Trophoblast cell (in vitro differentiated cells and primary cell): ENCODE data around the gene MED12L.

Experiments
- DNase-seq, 2 donors: peaks; one replicate each; pipeline ENCODE4 v3.0.0-alpha.2; 2016
- H2AFZ ChIP-seq: 2 replicates; pipeline ENCODE4 v1.6.1; 2013; ENCODE audit warnings: low read length, moderate library complexity, mild to moderate bottlenecking; ENCODE audit not compliant: insufficient read depth, poor library complexity
- H2AK5ac ChIP-seq: 2 replicates; pipeline ENCODE4 v1.6.1; 2013; ENCODE audit warnings: mild to moderate bottlenecking, low read length
- H2BK120ac ChIP-seq: 2 replicates; pipeline ENCODE4 v1.6.1; 2013; ENCODE audit warnings: low read length, mild to moderate bottlenecking, moderate library complexity; ENCODE audit not compliant: insufficient read depth, poor library complexity
- H2BK12ac ChIP-seq: 2 replicates; pipeline ENCODE4 v1.6.1; 2013; ENCODE audit warnings: mild to moderate bottlenecking, low read length, moderate library complexity
- H2BK5ac ChIP-seq: 2 replicates; pipeline ENCODE4 v1.6.1; 2013; ENCODE audit warnings: low read length, low read depth, moderate library complexity, mild to moderate bottlenecking; ENCODE audit not compliant: poor library complexity
- H3K14ac ChIP-seq: 2 replicates; pipeline ENCODE4 v1.6.1; 2013; ENCODE audit warnings: mild to moderate bottlenecking, low read length
- H3K18ac ChIP-seq: 2 replicates; pipeline ENCODE4 v1.6.1; 2013; ENCODE audit warnings: mild to moderate bottlenecking, low read length
- H3K23ac ChIP-seq: 2 replicates; pipeline ENCODE4 v1.6.1; 2013; ENCODE audit warnings: low read length
- H3K27ac ChIP-seq: 2 replicates; pipeline ENCODE4 v1.5.1; 2013; ENCODE audit warnings: low read depth, mild to moderate bottlenecking, inconsistent platforms, low read length, moderate library complexity
- H3K27me3 ChIP-seq: 2 replicates; pipeline ENCODE4 v1.6.1; 2013; ENCODE audit warnings: inconsistent platforms, mild to moderate bottlenecking, low read length, moderate library complexity; ENCODE audit not compliant: insufficient read depth
- H3K36me3 ChIP-seq, 2 experiments: 1 replicate in 1 of 2; 2 replicates in 1 of 2; pipeline ENCODE4 v1.6.1; 2013; ENCODE audit warnings: low read length in 2 of 2, mild to moderate bottlenecking in 2 of 2, moderate library complexity in 1 of 2; ENCODE audit not compliant: insufficient read depth in 2 of 2, control insufficient read depth in 1 of 2
- H3K4ac ChIP-seq: 2 replicates; pipeline ENCODE4 v1.6.1; 2013; ENCODE audit warnings: low read depth, mild to moderate bottlenecking, low read length, moderate library complexity
- H3K4me1 ChIP-seq, 2 experiments: 1 replicate in 1 of 2; 2 replicates in 1 of 2; pipeline ENCODE4 v1.6.1; 2013; ENCODE audit warnings: low read length in 2 of 2, mild to moderate bottlenecking in 2 of 2, moderate library complexity in 1 of 2; ENCODE audit not compliant: insufficient read depth in 2 of 2, control insufficient read depth in 1 of 2
- H3K4me2 ChIP-seq: 2 replicates; pipeline ENCODE4 v1.6.1; 2013; ENCODE audit warnings: inconsistent platforms, mild to moderate bottlenecking, low read length, moderate library complexity
- H3K4me3 ChIP-seq: 2 replicates; pipeline ENCODE4 v1.5.1; 2013; ENCODE audit warnings: mild to moderate bottlenecking, low read depth, low read length, inconsistent platforms
- H3K79me1 ChIP-seq: one replicate; pipeline ENCODE4 v1.6.1; 2013; ENCODE audit warnings: low read length
- H3K79me2 ChIP-seq: 2 replicates; pipeline ENCODE4 v1.6.1; 2013; ENCODE audit warnings: low read length, mild to moderate bottlenecking; ENCODE audit not compliant: control insufficient read depth, insufficient read depth, poor library complexity
- H3K9ac ChIP-seq: 2 replicates; pipeline ENCODE4 v1.6.1; 2013; ENCODE audit warnings: mild to moderate bottlenecking, low read length
- H3K9me3 ChIP-seq: 2 replicates; pipeline ENCODE4 v1.6.1; 2013; ENCODE audit warnings: low read depth, mild to moderate bottlenecking, control low read depth, inconsistent platforms, low read length; ENCODE audit not compliant: insufficient read depth
- H4K12ac ChIP-seq: 2 replicates; pipeline ENCODE4 v1.6.1; 2013; ENCODE audit warnings: low read depth, mild to moderate bottlenecking, low read length, moderate library complexity
- H4K8ac ChIP-seq: 2 replicates; pipeline ENCODE4 v1.6.1; 2013; ENCODE audit warnings: low read depth, mild to moderate bottlenecking, low read length, moderate library complexity
- H4K91ac ChIP-seq: one replicate; pipeline ENCODE4 v1.6.1; 2013; ENCODE audit warnings: low read depth, mild to moderate bottlenecking, low read length, moderate library complexity
- WGBS: extraction: QIAGEN DNeasy Blood & Tissue Kit; methylation state at CpG from one replicate; pipeline ENCODE4 v1.1.7; 2013; ENCODE audit warnings: missing lambda C conversion rate; ENCODE audit not compliant: insufficient read length, insufficient coverage; ENCODE audit errors: extremely low coverage; 5-methylcytosine and 5-hydroxymethylcytosine counted together

Gene MED12L

DNA sequence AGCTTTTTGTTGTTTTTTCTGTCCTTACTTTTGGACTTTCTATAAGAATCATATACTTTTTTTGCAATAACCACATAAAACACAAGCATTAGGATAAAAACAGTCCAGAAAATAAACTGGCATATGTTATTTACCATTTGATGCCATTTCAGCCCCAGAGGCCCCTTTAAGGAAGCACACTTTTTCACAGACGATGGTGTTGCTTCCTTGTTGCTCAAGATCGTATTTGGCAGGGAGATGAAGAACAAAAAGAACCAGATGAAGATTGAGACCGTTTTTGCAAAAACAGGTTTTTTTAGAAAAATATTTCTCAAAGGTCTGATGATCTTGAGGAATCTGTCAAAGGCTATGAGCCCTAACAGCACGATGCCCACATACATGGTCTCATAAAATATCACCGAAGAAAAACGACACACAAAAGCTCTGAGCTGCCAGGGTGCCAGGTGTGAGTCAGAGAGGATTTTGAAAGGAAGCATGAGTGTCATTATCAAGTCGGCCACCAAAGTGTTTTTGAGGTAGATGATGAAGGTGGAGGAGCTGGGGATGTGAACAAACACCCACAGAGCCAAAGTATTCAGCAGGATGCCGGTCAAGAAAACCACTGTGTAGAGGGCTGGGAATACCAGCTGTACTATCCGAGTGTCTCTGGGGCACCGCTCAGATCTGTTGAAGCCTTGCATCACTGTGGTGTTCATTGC lies 243.0 kb downstream of the MED12L start:
- Histone ChIP-seq H2BK120ac (no peak overlapping the region), H4K12ac (no peak overlapping the region), H3K79me1 (no peaks in the 10 kb centered on the region), H3K27ac (no peak overlapping the region), H3K4me3 (no peak overlapping the region), H3K23ac (no peak overlapping the region), H3K9ac (peak overlapping the region; percentile 27), H2BK12ac (no peak overlapping the region), H4K8ac (no peak overlapping the region), H3K27me3 (no peaks in the 10 kb centered on the region), H2BK5ac (no peak overlapping the region), H3K4me1 (no peaks in the 10 kb centered on the region), H3K4ac (no peak overlapping the region), H3K36me3 (no peaks in the 10 kb centered on the region), H3K14ac (no peak overlapping the region), H2AFZ (no peak overlapping the region), H3K4me2 (no peak overlapping the region), H4K91ac (no peak overlapping the region), H3K18ac (no peak overlapping the region), H2AK5ac (no peak overlapping the region), H3K9me3 (no peaks in the 10 kb centered on the region), H3K79me2 (no peaks in the 10 kb centered on the region)
- no CpG with 5 or more reads among the region's 10 CpGs for WGBS
- no peak for DNase-seq

DNA sequence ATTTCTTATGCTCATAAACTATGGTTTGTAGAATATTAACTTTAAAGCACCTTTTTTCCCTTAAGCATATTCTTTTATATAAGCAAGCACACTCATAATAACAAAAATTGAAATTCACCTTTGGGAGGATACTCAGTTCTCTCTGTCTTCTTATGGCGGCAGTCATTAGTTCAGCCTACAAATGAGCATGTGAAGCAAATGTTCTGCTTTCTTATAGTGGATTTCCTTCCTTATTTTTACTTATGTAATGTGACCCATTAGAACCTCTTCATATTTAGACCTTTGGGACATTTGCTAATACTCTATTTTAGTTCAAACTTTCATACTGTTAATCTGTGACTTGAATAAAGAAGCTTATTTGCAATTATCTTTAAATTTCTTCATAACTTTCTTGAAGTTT lies 243.9 kb downstream of the MED12L start, which contains the start of gene P2RY13:
Gene P2RY13 (minus strand): TSS at position 187 of the 400 bp plus-strand sequence. CDS start 21 bp downstream, at position 166.
- Histone ChIP-seq H4K12ac (no peak within 1 kb of the TSS), H3K27me3 (no peaks in the 10 kb centered on the region), H2BK5ac (no peak within 1 kb of the TSS), H4K8ac (no peak within 1 kb of the TSS), H3K9ac (peak within 1 kb of the TSS; percentile 27), H3K36me3 (no peaks in the 10 kb centered on the region), H3K9me3 (no peaks in the 10 kb centered on the region), H3K18ac (no peak within 1 kb of the TSS), H3K79me1 (no peaks in the 10 kb centered on the region), H3K4me2 (no peak within 1 kb of the TSS), H3K79me2 (no peaks in the 10 kb centered on the region), H3K23ac (no peak within 1 kb of the TSS), H3K14ac (no peak within 1 kb of the TSS), H3K27ac (no peak within 1 kb of the TSS), H2BK120ac (no peak within 1 kb of the TSS), H3K4me3 (no peak within 1 kb of the TSS), H4K91ac (no peak within 1 kb of the TSS), H3K4me1 (no peaks in the 10 kb centered on the region), H2AK5ac (no peak within 1 kb of the TSS), H3K4ac (no peak within 1 kb of the TSS), H2BK12ac (no peak within 1 kb of the TSS), H2AFZ (no peak within 1 kb of the TSS)
- no CpG with 5 or more reads among the region's 1 CpG for WGBS
- DNase-seq: no peak

DNA sequence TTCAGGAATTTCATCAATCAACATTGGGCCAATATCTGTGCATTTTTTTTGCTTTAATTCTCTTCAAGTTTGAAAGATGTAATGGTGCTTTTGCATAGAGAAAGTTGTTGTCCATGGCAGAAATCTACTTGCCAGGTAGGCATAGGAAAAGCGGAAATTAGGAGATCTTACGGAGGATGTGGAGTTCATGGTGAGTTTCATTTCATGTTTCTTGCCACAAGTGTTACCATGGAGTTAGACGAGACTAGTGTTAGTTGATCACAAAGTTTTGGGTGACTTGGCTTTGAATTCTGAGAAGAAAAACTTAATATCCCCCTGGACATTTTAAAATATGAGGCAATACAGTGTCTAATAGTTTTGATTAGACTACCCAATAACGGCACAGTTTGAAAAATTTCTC lies 244.9 kb downstream of the MED12L start:
- Histone ChIP-seq H4K91ac (no peak overlapping the region), H2BK12ac (no peak overlapping the region), H3K27me3 (no peaks in the 10 kb centered on the region), H2BK120ac (no peak overlapping the region), H3K18ac (no peak overlapping the region), H3K79me2 (no peaks in the 10 kb centered on the region), H3K4me3 (no peak overlapping the region), H3K36me3 (no peaks in the 10 kb centered on the region), H3K9me3 (no peaks in the 10 kb centered on the region), H3K14ac (no peak overlapping the region), H2BK5ac (no peak overlapping the region), H3K79me1 (no peaks in the 10 kb centered on the region), H4K8ac (no peak overlapping the region), H3K9ac (no peak overlapping the region), H3K27ac (no peak overlapping the region), H3K4me1 (no peaks in the 10 kb centered on the region), H4K12ac (no peak overlapping the region), H3K23ac (no peak overlapping the region), H3K4ac (no peak overlapping the region), H3K4me2 (no peak overlapping the region), H2AFZ (no peak overlapping the region), H2AK5ac (no peak overlapping the region)
- WGBS: no CpG with 5 or more reads among the region's 4 CpGs
- no peak for DNase-seq

DNA sequence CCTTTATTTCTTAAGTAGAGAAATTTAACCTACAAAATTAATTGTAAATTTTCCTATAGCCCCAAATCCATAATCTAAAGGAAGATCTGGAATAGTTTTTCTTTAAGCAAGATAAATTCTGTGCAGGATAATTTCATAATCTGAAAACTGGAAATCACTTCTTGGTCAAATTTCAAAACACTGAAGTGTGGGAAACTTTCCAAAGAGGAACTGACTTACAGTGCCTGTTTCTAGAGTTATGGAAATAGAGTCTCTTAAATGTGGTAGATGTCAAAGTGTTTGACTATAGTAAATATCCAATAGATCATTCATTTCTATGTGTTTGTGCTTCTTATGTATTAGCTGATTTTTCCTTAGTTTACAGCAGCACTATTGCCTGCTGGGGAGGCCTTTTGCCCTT lies 245.4 kb downstream of the MED12L start:
- Histone ChIP-seq H4K12ac (no peak overlapping the region), H3K9me3 (no peaks in the 10 kb centered on the region), H2BK5ac (no peak overlapping the region), H3K23ac (no peak overlapping the region), H3K9ac (no peak overlapping the region), H3K4ac (no peak overlapping the region), H3K4me2 (no peak overlapping the region), H4K8ac (no peak overlapping the region), H3K4me3 (no peak overlapping the region), H3K79me1 (no peaks in the 10 kb centered on the region), H2AFZ (no peak overlapping the region), H2BK120ac (no peak overlapping the region), H3K14ac (no peak overlapping the region), H2AK5ac (no peak overlapping the region), H3K27me3 (no peaks in the 10 kb centered on the region), H3K27ac (no peak overlapping the region), H2BK12ac (no peak overlapping the region), H4K91ac (no peak overlapping the region), H3K18ac (no peak overlapping the region), H3K79me2 (no peaks in the 10 kb centered on the region), H3K4me1 (no peaks in the 10 kb centered on the region), H3K36me3 (no peaks in the 10 kb centered on the region)
- DNase-seq: no peak
